Frontal cortex (tissue), 4 donors: ENCODE measurements around the gene FREM2. TPM values are rescaled to one million over a fixed set of nuclear protein-coding genes. Genes with fewer than 3 reads are reported as not detected.

Experiments
- DNase-seq, 2 donors: peaks; one replicate each; pipeline ENCODE4 v3.0.0; 2012; ENCODE audit warnings: low spot score in 2 of 2
- FAIRE-seq: peaks from 2 replicates; lab custom pipeline; 2012; peaks lifted over from hg19 to GRCh38; lab: Jason Lieb, UNC
- total RNA-seq: library from RNA; depleted of rRNA; stranded (reverse); fragments of >200 nt; gene quantifications from one replicate; pipeline ENCODE4 v1.2.3, GENCODE V29; 2014
- donor health status: control.
- donor health status: control.
- donor health status: control.

Gene FREM2
- total RNA-seq, 1 donor from 2014 or later: 1.6 TPM

GRCh38 chr13:38819053-38819452, 132.2 kb downstream of the FREM2 start:
- DNase-seq: no peak
- FAIRE-seq: no peak

GRCh38 chr13:38819596-38819995, 132.7 kb downstream of the FREM2 start:
- no peak for DNase-seq
- FAIRE-seq: no peak

DNA sequence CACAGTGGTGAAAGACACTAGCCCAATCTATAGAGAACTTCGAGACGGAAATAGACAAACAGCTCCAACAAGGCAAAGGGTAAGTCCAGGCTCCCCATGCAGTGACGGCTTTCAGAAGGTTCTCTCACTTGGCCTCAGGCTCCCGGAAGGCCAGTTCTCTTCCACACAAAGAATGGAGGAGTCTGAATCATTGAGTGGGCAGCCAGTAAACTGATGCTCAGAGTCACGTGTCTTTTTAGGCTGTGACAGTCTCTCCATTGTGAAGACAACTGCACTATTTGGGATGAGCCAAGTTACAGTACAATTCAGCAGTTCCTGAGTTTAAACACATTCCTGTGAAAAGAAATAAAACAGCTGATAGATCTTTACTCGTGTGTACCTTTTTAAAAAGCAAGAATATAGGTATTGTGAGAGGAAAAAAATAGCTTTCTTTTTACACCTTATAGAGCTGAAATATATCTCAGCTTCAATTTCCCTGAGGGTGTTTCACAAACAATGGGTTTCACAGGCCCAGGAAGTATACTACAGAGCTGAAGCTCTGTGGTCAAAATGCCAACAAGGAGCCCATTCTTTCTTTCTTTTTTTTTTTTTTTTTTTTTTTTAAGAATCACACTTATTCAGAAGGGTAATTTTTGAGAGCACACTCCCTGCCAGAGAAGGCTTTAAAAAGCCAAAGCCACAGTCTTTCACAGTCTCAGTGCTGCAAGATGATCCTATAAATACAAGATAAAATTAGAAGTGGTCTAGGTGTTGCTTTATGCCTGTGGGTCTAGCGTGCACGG, 135.1 kb downstream of the FREM2 start:
- FAIRE-seq (peak; percentile 72), DNase-seq (peak; percentile 11 to 22)

- FAIRE-seq (no peak), DNase-seq (no peak)
Observed at GRCh38 chr13:38824342-38824741, 137.5 kb downstream of the FREM2 start.

- FAIRE-seq: no peak
Observed at GRCh38 chr13:38826182-38826813, 139.4 kb downstream of the FREM2 start.

GRCh38 chr13:38830442-38831045, 143.7 kb downstream of the FREM2 start:
- no peak for FAIRE-seq
- DNase-seq: no peak

More at GRCh38 chr13:38826182-38826813, 139.4 kb downstream of the FREM2 start:
- no peak for DNase-seq

DNA sequence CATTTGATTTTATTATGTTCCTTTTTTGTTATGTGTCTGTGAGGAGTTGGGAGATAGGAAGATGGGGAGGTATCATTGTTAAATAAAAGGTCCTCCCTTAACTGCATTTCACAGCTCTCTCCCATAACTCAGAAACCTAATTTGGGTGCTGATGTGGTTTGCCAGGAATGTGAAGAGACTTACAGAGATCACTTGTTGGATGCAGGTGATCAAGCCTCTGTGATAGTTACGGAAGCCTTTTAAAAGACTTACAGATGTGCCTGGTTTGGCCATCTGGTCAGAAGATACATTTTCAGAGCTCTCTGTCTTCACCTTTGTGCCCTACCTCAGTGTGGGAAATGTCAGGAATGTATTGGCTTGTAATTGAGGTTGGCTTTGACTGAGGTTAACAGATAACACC, 157.7 kb downstream of the FREM2 start:
- FAIRE-seq (no peak), DNase-seq (no peak)

DNA sequence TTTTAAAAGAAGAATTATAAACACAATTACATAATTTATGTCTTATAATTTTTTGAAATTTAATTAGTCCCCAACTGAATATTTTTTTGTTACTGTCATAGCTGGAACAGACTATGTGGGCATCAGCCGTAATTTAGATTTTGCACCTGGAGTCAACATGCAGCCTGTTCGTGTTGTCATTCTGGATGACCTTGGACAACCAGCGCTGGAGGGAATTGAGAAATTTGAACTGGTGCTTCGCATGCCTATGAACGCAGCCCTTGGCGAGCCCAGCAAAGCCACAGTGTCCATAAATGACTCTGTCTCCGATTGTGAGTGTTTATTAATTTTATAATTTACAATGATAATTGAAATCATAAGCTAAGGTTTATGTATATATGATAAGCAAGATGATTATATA, 161.5 kb downstream of the FREM2 start:
- DNase-seq (no peak), FAIRE-seq (no peak)

DNA sequence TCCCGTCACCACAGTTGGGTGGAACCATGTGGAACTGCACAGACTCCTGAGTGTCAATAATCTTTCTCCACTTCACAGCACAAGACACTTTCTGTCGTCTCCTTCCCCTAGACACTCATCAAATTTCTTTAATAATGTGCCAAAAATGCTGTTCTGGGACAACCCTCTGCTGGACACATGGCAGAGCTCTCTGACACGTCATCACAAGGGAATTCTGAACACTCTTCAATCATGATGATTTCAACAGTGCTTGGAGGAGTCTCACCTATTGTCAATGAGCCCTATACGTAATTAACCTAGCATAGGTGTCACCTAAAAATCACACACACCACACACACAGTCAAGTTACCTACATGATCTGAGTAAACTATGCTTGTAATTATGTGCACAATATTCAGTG, 162.4 kb downstream of the FREM2 start:
- no peak for FAIRE-seq
- DNase-seq: no peak

- DNase-seq (no peak), FAIRE-seq (no peak)
Observed at GRCh38 chr13:38850868-38851626, 164.2 kb downstream of the FREM2 start.

DNA sequence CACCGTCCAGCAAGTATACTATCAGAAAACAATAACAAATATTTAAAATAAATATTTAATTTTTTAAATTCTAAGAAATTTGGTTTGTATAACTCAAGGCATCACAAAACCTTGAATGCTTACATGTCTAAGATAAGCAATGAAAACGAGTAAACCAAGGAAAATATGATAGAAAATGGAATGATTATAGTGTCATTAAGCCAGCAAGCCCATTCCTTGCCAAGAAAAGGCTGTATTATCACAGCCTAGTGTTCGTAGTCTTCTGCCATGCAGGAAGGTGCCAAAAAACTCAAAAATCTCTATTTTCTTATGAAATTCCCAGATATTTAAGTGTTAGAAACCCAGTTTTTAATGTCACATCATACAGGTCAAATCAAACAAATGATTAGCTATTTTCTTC, 167.3 kb downstream of the FREM2 start:
- no peak for FAIRE-seq

DNA sequence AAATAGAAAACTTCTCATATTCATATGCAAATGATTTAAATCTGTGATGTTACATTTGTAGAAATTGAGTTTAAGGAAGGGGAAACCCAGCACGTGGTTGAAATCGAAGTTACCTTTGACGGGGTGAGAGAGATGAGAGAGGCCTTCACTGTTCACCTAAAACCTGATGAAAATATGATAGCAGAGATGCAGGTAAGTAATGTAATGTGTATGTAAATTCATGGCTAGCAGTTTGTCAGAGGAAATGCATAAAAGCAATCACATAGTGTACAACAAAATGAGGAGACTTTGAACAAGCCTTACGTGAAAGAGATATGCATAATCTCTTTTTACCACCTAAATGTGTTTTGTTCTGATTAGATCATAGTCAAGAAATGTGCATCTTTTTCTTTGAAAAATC, 169.2 kb downstream of the FREM2 start:
- no peak for FAIRE-seq

More for the DNA sequence above, 167.3 kb downstream of the FREM2 start:
- DNase-seq: no peak

DNA sequence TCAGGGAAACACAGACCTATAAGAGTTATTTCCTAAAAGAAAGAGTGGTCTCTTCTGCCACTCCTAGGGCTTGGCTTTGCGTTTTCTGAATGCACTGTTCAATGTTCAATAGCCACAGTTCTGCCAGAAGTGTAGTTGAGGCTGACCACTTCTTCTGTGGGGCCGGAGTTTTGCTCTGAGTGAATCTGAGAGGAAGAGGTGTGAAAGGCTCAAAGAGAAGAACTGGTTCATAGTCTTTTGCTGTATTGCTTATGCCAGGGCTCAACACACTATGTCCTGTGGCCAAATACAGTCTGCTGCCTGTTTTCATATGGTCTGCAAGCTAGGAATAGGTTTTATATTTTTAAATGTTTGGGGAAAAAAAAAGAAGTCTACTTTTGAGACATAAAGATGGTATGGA, 175.6 kb downstream of the FREM2 start:
- DNase-seq (no peak), FAIRE-seq (no peak)

More for the DNA sequence above, 169.2 kb downstream of the FREM2 start:
- no peak for DNase-seq

- no peak for DNase-seq
- FAIRE-seq: no peak
Observed at GRCh38 chr13:38863536-38863935, 176.7 kb downstream of the FREM2 start.

DNA sequence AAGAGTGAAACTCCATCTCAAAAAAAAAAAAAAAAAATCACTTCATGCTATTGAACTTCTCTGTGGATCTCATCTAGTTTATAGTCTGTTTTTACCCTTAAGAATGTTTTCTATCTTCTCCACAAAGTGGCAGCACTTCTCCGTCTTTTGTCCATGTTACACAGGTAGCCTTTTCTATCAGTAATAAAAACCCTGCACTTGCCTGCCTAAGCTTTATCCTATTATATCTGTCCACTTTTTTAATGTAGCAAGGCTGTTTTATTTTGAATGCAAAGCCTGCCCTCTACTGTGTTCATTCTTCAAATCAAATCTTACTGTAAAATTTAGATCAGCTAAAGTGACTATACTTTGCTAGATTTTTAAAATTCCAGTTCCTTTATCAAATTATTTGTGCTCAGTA, 179.8 kb downstream of the FREM2 start:
- FAIRE-seq (no peak), DNase-seq (peak in 1 of 2 donors; percentile 6)

DNA sequence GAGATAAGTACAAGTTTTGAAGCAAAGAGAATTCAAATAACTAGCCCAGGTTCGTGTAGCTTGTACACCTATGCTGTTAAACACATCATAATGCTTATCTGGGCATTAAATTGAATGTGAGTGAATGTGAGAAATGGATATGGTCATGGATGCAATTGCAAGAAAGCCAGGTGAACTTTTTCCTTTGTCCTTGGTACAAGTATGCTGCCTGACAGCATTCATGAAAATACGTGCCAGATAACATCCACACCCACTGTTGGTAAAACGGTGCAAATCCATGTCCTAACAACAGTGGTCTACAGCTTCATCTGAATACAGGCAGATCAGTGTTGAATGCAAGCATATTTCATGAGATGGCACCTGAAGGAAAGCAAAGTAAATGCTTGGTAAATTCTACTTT, 181.5 kb downstream of the FREM2 start:
- DNase-seq (no peak), FAIRE-seq (no peak)

GRCh38 chr13:38868870-38869269, 182.0 kb downstream of the FREM2 start:
- FAIRE-seq (no peak), DNase-seq (no peak)

DNA sequence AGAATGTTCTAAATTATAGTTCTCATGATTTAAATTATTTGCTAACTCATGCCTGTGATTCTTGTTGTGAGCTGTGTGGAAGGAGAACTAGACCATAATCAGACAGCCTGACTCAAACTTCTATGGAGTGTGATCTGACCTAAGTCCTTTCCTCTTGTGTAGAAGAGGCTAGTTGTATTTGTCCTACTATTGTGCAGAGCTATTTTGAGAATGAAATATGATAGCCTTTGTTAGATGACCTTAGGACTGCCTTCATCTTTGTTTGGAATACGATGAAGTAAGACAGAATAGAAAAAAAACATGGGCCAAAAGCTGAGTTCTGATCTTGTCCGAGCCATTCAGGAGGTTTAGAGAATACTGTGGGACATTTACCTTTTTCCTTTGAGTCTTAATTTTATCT, 184.4 kb downstream of the FREM2 start:
- FAIRE-seq (no peak), DNase-seq (no peak)

DNA sequence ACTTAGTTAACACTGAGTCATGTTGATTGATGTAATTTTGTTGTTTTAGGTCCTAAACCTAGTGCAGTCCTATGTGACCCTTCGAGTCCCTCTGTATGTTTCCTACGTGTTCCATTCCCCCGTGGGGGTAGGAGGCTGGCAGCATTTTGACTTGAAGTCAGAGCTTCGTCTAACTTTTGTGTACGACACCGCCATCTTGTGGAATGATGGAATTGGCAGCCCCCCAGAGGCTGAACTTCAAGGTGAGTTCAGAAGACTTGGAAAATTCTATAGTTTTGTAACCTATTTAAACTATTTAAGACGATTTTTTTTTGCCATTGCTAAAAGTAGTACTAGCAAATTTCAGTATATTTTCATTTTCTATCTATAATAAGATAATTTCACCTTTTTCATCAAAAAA, 185.8 kb downstream of the FREM2 start:
- no peak for FAIRE-seq
- peak; percentile 4 to 8 for DNase-seq

DNA sequence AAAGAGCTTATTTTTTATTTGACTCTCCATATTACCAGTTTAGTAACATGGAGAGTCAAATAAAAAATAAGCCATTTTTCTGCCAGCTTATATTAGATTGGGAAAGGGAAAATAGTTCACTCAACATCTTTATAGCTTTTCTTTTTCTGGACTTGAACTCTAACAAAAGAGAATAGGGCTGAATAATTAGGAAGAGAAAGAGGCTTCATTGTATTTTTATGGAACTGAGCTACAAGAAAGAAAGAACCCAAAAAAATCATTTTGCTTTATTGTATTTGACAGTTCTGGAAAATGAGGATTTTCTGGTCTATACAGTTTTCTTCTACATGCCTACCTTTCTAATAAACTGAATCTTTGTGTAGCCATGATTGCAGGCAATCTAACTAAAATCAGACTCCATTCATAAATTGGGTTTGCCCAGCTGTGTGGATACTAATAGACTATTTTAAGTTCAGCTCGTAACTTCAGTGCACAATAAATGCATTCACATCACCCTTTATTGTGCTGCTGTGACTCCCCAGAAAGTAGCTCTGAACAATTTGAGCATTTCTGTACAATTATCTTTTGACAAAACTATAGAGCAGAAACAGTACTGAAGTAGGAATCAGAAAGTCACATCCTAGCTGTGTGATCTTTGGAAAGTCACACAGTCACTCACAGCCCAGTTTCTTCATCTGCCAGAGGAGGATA, 188.5 kb downstream of the FREM2 start:
- peak; percentile 61 for FAIRE-seq

More for the DNA sequence above, 188.5 kb downstream of the FREM2 start:
- DNase-seq: peak in 1 of 2 donors; percentile 5
